SK-N-SH treated with all-trans-retinoic acid at 6 μM for 48 hours (cell line): ENCODE data around the gene GNL2.
"Not testable (repeated sequence)": the region's sequence is repeated elsewhere in the genome, so short reads cannot be mapped to it uniquely, and the experiment has no call there.

ENCODE experiments used
- ATAC-seq: fragments of 200-7000 bp; cut with Tn5 transposase; 3 replicates; pipeline ENCODE4 v1.9.1; 2020; ENCODE audit warnings: mild to moderate bottlenecking, moderate library complexity
- ARNTL ChIP-seq: fragments of 450-650 bp; formaldehyde crosslinking; IDR thresholded peaks from 2 replicates; pipeline ENCODE4 v1.5.0; 2020; ENCODE audit warnings: low read depth, mild to moderate bottlenecking, moderate library complexity, borderline replicate concordance
- BACH2 ChIP-seq: fragments of 250-450 bp; sonication (Bioruptor Pico); IDR thresholded peaks from 2 replicates; pipeline ENCODE4 v1.9.0; 2021; ENCODE audit warnings: mild to moderate bottlenecking, borderline replicate concordance
- CSDC2 ChIP-seq: fragments of 250-450 bp; sonication (Bioruptor Pico); IDR thresholded peaks from 2 replicates; pipeline ENCODE4 v1.5.0; 2020; ENCODE audit warnings: mild to moderate bottlenecking, moderate library complexity
- ESRRG ChIP-seq: fragments of 250-450 bp; sonication (Bioruptor Pico); IDR thresholded peaks from 2 replicates; pipeline ENCODE4 v1.6.1; 2021; ENCODE audit warnings: mild to moderate bottlenecking
- GLIS3 ChIP-seq: fragments of 250-450 bp; sonication (Bioruptor Pico); IDR thresholded peaks from 2 replicates; pipeline ENCODE4 v1.5.0; 2020; ENCODE audit warnings: mild to moderate bottlenecking, moderate library complexity
- OSR1 ChIP-seq: fragments of 250-450 bp; sonication (Bioruptor Pico); IDR thresholded peaks from 2 replicates; pipeline ENCODE4 v1.8.0; 2022; ENCODE audit warnings: moderate library complexity, mild to moderate bottlenecking, inconsistent platforms
- PPARA ChIP-seq: fragments of 250-450 bp; sonication (Bioruptor Pico); IDR thresholded peaks from 2 replicates; pipeline ENCODE4 v1.5.0; 2020; ENCODE audit warnings: mild to moderate bottlenecking, borderline replicate concordance
- SNAI2 ChIP-seq: fragments of 250-450 bp; sonication (Bioruptor Pico); IDR thresholded peaks from 2 replicates; pipeline ENCODE4 v1.5.0; 2020; ENCODE audit warnings: mild to moderate bottlenecking, moderate library complexity
- TCF4 ChIP-seq: fragments of 250-450 bp; sonication (Bioruptor Pico); IDR thresholded peaks from 2 replicates; pipeline ENCODE4 v1.8.0; 2021; ENCODE audit warnings: mild to moderate bottlenecking, moderate library complexity, borderline replicate concordance
- TOX ChIP-seq: fragments of 250-450 bp; sonication (Bioruptor Pico); IDR thresholded peaks from 2 replicates; pipeline ENCODE4 v1.8.0; 2021; ENCODE audit warnings: mild to moderate bottlenecking, moderate library complexity, borderline replicate concordance
- ZC3H10 ChIP-seq: fragments of 250-450 bp; sonication (Bioruptor Pico); IDR thresholded peaks from 2 replicates; pipeline ENCODE4 v1.5.1; 2021; ENCODE audit warnings: mild to moderate bottlenecking, moderate library complexity
- ZFP3 ChIP-seq: fragments of 250-450 bp; sonication (Bioruptor Pico); IDR thresholded peaks from 2 replicates; pipeline ENCODE4 v1.5.0; 2020; ENCODE audit warnings: mild to moderate bottlenecking, moderate library complexity
- ZNF565 ChIP-seq: fragments of 450-650 bp; formaldehyde crosslinking; conservative IDR thresholded peaks from 2 replicates; pipeline ENCODE4 v1.5.0; 2020; ENCODE audit warnings: low read depth, mild to moderate bottlenecking, moderate library complexity
- ZNF70 ChIP-seq: fragments of 450-650 bp; formaldehyde crosslinking; IDR thresholded peaks from 2 replicates; pipeline ENCODE4 v1.5.0; 2020; ENCODE audit warnings: mild to moderate bottlenecking, moderate library complexity
- ZNF8 ChIP-seq: fragments of 450-650 bp; formaldehyde crosslinking; IDR thresholded peaks from 2 replicates; pipeline ENCODE4 v1.5.0; 2020; ENCODE audit warnings: mild to moderate bottlenecking, moderate library complexity
- TF ChIP-seq, protein P1 (sequence below): fragments of 250-450 bp; sonication (Bioruptor Pico); IDR thresholded peaks from 2 replicates; pipeline ENCODE4 v1.5.0; 2020; ENCODE audit warnings: mild to moderate bottlenecking, moderate library complexity
- TF ChIP-seq, protein P2 (sequence below): fragments of 250-450 bp; sonication (Bioruptor Pico); IDR thresholded peaks from 2 replicates; pipeline ENCODE4 v1.5.1; 2021; ENCODE audit warnings: mild to moderate bottlenecking, moderate library complexity
- TF ChIP-seq, protein P3 (sequence below): fragments of 250-450 bp; sonication (Bioruptor Pico); IDR thresholded peaks from 2 replicates; pipeline ENCODE4 v1.8.0; 2020; ENCODE audit warnings: mild to moderate bottlenecking, moderate library complexity, borderline replicate concordance
- TF ChIP-seq, protein P4 (sequence below): fragments of 250-450 bp; sonication (Bioruptor Pico); IDR thresholded peaks from 2 replicates; pipeline ENCODE4 v1.8.0; 2021; ENCODE audit warnings: low read depth, mild to moderate bottlenecking, moderate library complexity, borderline replicate concordance
- TF ChIP-seq, protein P5 (sequence below): fragments of 250-450 bp; sonication (Bioruptor Pico); IDR thresholded peaks from 2 replicates; pipeline ENCODE4 v1.5.1; 2020; ENCODE audit warnings: low read depth, mild to moderate bottlenecking, moderate library complexity

Gene GNL2

DNA sequence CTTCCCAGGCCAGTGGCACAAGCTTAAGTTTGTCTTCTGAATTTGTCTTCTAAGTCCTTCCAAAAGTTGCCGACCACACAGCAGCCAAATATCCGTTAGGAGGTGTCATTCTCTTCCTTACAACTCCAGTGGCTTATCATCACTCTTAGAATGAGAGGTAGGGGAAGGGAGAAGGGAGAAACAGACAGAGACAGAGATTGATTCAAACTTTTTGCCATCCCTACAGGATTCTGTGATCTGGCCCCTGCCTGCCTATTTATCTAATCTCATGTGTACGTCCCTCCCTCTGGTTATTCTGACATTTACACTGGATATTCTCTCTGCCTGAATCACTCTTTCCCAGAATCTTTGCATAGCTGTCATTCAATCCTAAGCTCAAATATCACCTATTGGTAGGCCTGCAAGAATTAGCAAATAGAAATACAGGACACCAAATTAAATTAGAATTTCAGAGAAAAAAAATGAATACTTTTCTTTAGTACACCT, 488 bp upstream of the GNL2 start:
- ATAC-seq = peak; percentile 37

DNA sequence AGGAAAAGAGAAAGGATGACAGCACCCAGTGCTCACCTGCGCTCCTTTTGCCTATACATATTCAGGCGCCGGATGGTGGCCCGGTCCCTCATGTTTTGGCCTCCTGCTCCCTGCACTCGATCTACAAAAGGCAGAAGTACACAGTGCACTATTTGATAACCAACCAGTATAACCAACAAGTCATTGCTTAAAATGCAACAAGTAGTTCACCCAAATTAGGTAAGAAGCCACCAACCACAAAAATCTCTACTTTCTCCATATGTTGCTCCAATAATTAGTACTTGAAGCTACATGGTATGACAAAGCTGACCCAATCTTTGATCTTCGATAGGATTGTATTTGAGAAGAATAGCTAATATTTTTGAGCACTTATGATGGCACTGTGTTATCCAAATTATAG, 2.0 kb downstream of the GNL2 start:
- TF ChIP-seq ZC3H10 (CRISPR knock-in tag) (no peak), GLIS3 (no peak), ESRRG (CRISPR knock-in tag) (no peak), BACH2 (no peak), TCF4 (CRISPR knock-in tag) (no peak), ZNF565 (no peak)
- TF ChIP-seq, protein P1, sequence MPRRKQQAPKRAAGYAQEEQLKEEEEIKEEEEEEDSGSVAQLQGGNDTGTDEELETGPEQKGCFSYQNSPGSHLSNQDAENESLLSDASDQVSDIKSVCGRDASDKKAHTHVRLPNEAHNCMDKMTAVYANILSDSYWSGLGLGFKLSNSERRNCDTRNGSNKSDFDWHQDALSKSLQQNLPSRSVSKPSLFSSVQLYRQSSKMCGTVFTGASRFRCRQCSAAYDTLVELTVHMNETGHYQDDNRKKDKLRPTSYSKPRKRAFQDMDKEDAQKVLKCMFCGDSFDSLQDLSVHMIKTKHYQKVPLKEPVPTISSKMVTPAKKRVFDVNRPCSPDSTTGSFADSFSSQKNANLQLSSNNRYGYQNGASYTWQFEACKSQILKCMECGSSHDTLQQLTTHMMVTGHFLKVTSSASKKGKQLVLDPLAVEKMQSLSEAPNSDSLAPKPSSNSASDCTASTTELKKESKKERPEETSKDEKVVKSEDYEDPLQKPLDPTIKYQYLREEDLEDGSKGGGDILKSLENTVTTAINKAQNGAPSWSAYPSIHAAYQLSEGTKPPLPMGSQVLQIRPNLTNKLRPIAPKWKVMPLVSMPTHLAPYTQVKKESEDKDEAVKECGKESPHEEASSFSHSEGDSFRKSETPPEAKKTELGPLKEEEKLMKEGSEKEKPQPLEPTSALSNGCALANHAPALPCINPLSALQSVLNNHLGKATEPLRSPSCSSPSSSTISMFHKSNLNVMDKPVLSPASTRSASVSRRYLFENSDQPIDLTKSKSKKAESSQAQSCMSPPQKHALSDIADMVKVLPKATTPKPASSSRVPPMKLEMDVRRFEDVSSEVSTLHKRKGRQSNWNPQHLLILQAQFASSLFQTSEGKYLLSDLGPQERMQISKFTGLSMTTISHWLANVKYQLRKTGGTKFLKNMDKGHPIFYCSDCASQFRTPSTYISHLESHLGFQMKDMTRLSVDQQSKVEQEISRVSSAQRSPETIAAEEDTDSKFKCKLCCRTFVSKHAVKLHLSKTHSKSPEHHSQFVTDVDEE (CRISPR knock-in tag) = no peak
- TF ChIP-seq, protein P2, sequence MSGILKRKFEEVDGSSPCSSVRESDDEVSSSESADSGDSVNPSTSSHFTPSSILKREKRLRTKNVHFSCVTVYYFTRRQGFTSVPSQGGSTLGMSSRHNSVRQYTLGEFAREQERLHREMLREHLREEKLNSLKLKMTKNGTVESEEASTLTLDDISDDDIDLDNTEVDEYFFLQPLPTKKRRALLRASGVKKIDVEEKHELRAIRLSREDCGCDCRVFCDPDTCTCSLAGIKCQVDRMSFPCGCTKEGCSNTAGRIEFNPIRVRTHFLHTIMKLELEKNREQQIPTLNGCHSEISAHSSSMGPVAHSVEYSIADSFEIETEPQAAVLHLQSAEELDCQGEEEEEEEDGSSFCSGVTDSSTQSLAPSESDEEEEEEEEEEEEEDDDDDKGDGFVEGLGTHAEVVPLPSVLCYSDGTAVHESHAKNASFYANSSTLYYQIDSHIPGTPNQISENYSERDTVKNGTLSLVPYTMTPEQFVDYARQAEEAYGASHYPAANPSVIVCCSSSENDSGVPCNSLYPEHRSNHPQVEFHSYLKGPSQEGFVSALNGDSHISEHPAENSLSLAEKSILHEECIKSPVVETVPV (CRISPR knock-in tag) = no peak
- TF ChIP-seq, protein P3, sequence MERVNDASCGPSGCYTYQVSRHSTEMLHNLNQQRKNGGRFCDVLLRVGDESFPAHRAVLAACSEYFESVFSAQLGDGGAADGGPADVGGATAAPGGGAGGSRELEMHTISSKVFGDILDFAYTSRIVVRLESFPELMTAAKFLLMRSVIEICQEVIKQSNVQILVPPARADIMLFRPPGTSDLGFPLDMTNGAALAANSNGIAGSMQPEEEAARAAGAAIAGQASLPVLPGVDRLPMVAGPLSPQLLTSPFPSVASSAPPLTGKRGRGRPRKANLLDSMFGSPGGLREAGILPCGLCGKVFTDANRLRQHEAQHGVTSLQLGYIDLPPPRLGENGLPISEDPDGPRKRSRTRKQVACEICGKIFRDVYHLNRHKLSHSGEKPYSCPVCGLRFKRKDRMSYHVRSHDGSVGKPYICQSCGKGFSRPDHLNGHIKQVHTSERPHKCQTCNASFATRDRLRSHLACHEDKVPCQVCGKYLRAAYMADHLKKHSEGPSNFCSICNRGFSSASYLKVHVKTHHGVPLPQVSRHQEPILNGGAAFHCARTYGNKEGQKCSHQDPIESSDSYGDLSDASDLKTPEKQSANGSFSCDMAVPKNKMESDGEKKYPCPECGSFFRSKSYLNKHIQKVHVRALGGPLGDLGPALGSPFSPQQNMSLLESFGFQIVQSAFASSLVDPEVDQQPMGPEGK (CRISPR knock-in tag) = no peak
- ATAC-seq = no peak

More for the DNA sequence above, 488 bp upstream of the GNL2 start:
- TF ChIP-seq BACH2 = no peak
- TF ChIP-seq TCF4 (CRISPR knock-in tag) = no peak

DNA sequence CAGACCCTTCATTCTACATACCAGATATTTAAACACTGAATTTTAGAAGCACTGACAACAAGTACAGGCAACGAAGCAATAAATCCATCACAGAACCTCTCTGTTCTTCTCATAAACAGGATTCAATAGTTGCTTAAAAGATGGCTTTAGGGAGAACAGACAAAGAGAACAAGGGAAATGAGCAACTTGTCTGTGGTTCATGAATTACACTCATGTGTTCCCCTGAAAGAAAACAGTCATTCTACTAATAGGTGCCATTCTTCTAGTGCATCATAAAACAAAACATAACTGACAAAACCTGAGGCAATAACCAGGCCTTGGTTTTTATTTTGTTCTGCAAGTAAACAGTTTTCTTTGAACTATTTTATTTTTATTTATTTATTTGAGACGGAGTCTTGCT, 6.8 kb downstream of the GNL2 start:
- ATAC-seq = no peak
- TF ChIP-seq, protein P4, sequence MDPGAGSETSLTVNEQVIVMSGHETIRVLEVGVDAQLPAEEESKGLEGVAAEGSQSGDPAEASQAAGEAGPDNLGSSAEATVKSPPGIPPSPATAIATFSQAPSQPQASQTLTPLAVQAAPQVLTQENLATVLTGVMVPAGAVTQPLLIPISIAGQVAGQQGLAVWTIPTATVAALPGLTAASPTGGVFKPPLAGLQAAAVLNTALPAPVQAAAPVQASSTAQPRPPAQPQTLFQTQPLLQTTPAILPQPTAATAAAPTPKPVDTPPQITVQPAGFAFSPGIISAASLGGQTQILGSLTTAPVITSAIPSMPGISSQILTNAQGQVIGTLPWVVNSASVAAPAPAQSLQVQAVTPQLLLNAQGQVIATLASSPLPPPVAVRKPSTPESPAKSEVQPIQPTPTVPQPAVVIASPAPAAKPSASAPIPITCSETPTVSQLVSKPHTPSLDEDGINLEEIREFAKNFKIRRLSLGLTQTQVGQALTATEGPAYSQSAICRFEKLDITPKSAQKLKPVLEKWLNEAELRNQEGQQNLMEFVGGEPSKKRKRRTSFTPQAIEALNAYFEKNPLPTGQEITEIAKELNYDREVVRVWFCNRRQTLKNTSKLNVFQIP (CRISPR knock-in tag) = no peak
- TF ChIP-seq PPARA (no peak), OSR1 (no peak), ZNF565 (no peak), ZNF70 (CRISPR knock-in tag) (no peak), TOX (no peak), TCF4 (CRISPR knock-in tag) (no peak), ZNF8 (CRISPR knock-in tag) (no peak), SNAI2 (CRISPR knock-in tag) (no peak)
- TF ChIP-seq, all 23 proteins: peak for 0

DNA sequence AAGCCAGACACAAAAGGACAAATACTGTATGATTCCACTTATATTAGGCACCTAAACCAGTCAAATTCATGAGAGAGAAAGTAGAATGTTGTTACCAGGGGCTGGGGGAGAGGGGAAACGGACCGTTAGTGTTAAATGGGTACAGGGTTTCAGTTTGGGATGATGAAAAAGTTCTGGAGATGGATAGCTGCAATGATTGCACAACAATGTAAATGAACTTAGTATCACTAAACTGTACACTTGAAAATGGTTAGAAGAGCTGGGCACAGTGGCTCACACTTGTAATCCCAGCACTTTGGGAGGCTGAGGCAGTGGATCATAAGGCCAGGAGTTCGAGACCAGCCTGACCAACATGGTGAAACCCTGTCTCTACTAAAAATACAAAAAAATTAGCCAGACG, 11.2 kb downstream of the GNL2 start:
- ATAC-seq = not testable (repeated sequence)

DNA sequence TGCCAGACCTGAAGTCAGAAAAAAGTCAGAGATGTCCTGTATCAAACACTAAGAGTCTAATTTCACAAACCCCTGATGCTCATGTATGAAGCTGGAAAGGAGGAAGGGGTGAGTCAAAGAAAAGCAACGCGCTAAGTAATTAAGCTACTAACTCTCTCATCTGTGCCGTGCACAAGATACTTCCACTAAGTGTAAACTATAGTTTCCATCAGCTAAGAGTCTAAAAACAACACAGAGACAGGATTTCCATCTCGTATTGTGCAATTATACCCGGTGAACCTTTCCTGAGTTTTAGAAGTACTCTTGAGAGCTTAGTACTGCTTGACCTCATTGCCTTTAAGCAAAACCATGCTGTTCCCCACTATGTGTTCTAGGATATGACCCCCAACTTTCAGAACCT, 20.0 kb downstream of the GNL2 start:
- TF ChIP-seq ARNTL (CRISPR knock-in tag) (no peak), ZNF565 (no peak), TOX (no peak), TCF4 (CRISPR knock-in tag) (no peak), ZFP3 (no peak), CSDC2 (no peak), ESRRG (CRISPR knock-in tag) (no peak), PPARA (no peak)
- TF ChIP-seq, protein P5, sequence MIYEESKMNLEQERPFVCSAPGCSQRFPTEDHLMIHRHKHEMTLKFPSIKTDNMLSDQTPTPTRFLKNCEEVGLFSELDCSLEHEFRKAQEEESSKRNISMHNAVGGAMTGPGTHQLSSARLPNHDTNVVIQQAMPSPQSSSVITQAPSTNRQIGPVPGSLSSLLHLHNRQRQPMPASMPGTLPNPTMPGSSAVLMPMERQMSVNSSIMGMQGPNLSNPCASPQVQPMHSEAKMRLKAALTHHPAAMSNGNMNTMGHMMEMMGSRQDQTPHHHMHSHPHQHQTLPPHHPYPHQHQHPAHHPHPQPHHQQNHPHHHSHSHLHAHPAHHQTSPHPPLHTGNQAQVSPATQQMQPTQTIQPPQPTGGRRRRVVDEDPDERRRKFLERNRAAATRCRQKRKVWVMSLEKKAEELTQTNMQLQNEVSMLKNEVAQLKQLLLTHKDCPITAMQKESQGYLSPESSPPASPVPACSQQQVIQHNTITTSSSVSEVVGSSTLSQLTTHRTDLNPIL (CRISPR knock-in tag) = no peak
- TF ChIP-seq, protein P1 (CRISPR knock-in tag) = no peak
- TF ChIP-seq, protein P3 (CRISPR knock-in tag) = no peak
- TF ChIP-seq, all 23 proteins: peak for 0

More for the DNA sequence above, 20.0 kb downstream of the GNL2 start:
- ATAC-seq = peak; percentile 5
